Measurements from ENCODE around the gene SNAPIN. TPM values are rescaled to one million over a fixed set of nuclear protein-coding genes. Genes with fewer than 3 reads are reported as not detected.

SNAPIN gene
- total and polyA plus RNA-seq, 3 donors from 2014 or later: 48.9 to 61.7 (median 57.4) TPM

DNA sequence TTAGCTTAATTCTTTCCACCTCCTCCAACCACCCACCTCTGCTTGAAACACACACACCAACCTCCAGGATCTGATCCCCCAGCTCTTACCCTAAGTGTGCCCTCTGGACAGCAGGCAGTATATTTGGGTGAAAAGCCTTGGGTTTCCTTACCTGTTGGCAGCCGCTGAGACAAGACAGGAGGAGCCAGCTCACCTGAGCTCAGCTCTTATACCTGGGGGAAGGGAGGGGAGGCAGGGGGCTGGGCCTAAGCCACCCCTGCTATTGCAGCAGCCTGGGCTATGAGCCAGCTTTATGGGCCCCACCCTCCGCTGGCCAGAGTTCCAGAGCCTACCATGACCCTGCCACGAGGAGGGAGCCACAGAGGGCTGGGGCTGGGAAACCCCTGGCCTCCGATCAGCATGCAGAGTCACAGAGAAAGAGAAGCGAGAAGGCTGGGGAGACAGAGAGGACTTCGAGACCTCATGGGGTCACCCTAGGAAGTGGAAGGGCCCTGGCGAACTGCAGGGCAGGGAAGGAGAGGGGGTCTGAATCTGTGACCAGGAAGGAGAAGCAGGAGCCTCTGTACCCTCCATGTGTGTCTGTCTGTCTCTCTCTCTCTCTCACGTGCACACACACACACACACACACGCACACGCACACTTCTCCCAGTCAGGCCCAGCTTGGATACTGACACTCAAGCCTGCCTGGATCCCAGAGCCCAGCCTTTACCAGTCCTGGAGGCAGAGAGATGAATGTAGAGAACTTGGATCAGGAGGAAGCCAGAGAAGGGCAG is 42.2 kb upstream of the SNAPIN start, which contains the start of gene S100A14:
Gene S100A14 (minus strand): TSS at position 182 of the 773 bp plus-strand sequence. CDS start 467 bp downstream, outside the sequence.
- H3K4me1 ChIP-seq: peaks cover 8% of the 10 kb centered on the region
- H3K27ac ChIP-seq: no peak within 1 kb of the TSS
- intact Hi-C loops (cut with DNase I; ENCODE audit: low total_unique reads): no loop called here
- DNase-seq: no peak
- 77 to 92% methylated on average over 8 to 10 of the region's 10 CpGs for WGBS, 2 donors
- H3K27me3 ChIP-seq: no peaks in the 10 kb centered on the region
- TF ChIP-seq POLR2A (IDR thresholded peaks at IDR 0.05): no peak
- TF ChIP-seq, protein P1, sequence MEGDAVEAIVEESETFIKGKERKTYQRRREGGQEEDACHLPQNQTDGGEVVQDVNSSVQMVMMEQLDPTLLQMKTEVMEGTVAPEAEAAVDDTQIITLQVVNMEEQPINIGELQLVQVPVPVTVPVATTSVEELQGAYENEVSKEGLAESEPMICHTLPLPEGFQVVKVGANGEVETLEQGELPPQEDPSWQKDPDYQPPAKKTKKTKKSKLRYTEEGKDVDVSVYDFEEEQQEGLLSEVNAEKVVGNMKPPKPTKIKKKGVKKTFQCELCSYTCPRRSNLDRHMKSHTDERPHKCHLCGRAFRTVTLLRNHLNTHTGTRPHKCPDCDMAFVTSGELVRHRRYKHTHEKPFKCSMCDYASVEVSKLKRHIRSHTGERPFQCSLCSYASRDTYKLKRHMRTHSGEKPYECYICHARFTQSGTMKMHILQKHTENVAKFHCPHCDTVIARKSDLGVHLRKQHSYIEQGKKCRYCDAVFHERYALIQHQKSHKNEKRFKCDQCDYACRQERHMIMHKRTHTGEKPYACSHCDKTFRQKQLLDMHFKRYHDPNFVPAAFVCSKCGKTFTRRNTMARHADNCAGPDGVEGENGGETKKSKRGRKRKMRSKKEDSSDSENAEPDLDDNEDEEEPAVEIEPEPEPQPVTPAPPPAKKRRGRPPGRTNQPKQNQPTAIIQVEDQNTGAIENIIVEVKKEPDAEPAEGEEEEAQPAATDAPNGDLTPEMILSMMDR (IDR thresholded peaks at IDR 0.05): no peak
- no peaks in the 10 kb centered on the region for H3K36me3 ChIP-seq (ENCODE audit: low read depth, missing control alignments)
- no peaks in the 10 kb centered on the region for H3K9me3 ChIP-seq
- H3K4me3 ChIP-seq: no peak within 1 kb of the TSS

DNA sequence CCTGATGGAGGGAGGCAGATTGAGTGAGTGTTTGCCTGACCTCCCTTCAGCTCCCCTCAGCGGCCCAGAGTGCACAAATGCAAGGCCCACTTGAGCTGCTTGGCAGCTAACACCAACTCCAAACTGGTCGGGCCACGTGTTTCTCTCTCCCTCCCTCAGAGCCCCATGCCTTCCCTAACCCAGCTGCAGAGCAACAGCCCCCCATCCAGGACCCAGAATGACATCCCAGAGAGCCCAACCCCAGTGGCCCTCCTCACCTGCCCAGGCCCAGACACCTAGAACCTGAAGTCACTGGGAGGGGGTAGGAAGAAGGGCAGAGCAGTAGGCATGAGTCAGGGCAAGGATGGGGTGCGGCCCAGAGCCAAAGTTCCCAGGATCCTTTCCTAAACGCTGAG is 41.6 kb upstream of the SNAPIN start:
- Histone ChIP-seq H3K36me3 (ENCODE audit: low read depth, missing control alignments) (no peaks in the 10 kb centered on the region), H3K4me1 (peaks cover 6% of the 10 kb centered on the region), H3K9me3 (no peaks in the 10 kb centered on the region), H3K27me3 (no peaks in the 10 kb centered on the region), H3K4me3 (no peak overlapping the region), H3K27ac (no peak overlapping the region)
- no peak for DNase-seq
- TF ChIP-seq POLR2A (IDR thresholded peaks at IDR 0.05): no peak
- TF ChIP-seq, protein P1 (IDR thresholded peaks at IDR 0.05): no peak
- intact Hi-C loops (cut with DNase I; ENCODE audit: low total_unique reads): no loop called here
- WGBS, 2 donors: 76 to 87% methylated on average over 5 of the region's 5 CpGs

DNA sequence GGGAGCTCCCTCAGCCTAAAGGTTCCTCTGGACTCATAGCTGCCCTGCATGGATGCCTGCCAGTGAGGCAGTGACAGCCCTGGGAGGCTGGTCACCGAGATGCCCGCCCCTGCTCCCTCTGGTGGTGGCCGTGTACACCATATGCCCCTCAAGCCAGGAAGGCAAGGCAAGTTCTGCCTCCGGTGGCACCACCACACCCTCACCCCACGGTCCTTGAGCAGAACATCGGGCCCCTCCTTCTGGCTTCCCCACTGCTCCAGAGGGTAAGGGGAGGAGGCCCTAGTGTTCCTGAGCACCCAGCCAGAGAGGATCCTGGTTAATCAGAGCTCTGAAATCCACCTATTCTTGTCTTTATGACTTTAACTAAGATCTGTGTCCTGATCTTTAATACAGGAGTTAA is 40.8 kb upstream of the SNAPIN start:
- H3K4me1 ChIP-seq: peaks cover 6% of the 10 kb centered on the region
- 50 to 90% methylated on average over 2 to 6 of the region's 6 CpGs for WGBS, 2 donors
- intact Hi-C loops (cut with DNase I; ENCODE audit: low total_unique reads): no loop called here
- H3K9me3 ChIP-seq: no peaks in the 10 kb centered on the region
- DNase-seq: no peak
- TF ChIP-seq, protein P1 (IDR thresholded peaks at IDR 0.05): peak in 1 of 3 experiments; percentile 49
- TF ChIP-seq POLR2A (IDR thresholded peaks at IDR 0.05): no peak
- no peaks in the 10 kb centered on the region for H3K27me3 ChIP-seq
- H3K27ac ChIP-seq: no peak overlapping the region
- H3K4me3 ChIP-seq: no peak overlapping the region
- no peaks in the 10 kb centered on the region for H3K36me3 ChIP-seq (ENCODE audit: low read depth, missing control alignments)

DNA sequence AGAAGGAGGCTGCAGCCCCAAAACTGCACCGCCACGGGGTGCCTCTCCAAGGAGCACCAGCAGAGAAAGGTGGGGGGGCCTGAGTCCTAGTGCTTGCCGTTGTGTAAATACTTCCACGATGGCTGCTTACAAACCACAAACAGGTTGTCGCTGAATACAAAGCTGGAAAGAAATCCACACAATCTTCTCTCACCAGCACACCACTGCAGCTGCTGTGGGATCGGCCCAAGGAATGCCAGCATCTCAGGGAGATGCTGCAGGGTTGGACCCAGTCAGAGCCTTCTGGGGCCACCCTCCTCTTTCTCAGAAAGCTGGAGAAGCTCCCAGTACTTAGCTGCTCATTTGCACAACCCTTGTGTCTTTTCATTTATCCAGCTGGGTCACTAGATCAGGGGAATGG is 39.3 kb upstream of the SNAPIN start:
- H3K4me3 ChIP-seq: no peak overlapping the region
- TF ChIP-seq, protein P1 (IDR thresholded peaks at IDR 0.05): no peak
- no peak for TF ChIP-seq POLR2A (IDR thresholded peaks at IDR 0.05)
- no peak overlapping the region for H3K27ac ChIP-seq
- H3K9me3 ChIP-seq: no peaks in the 10 kb centered on the region
- H3K27me3 ChIP-seq: no peaks in the 10 kb centered on the region
- no peaks in the 10 kb centered on the region for H3K36me3 ChIP-seq (ENCODE audit: low read depth, missing control alignments)
- DNase-seq: no peak
- no peaks in the 10 kb centered on the region for H3K4me1 ChIP-seq
- intact Hi-C loops (cut with DNase I; ENCODE audit: low total_unique reads): no loop called here
- 92 to 96% methylated on average over 4 to 6 of the region's 6 CpGs for WGBS, 2 donors

DNA sequence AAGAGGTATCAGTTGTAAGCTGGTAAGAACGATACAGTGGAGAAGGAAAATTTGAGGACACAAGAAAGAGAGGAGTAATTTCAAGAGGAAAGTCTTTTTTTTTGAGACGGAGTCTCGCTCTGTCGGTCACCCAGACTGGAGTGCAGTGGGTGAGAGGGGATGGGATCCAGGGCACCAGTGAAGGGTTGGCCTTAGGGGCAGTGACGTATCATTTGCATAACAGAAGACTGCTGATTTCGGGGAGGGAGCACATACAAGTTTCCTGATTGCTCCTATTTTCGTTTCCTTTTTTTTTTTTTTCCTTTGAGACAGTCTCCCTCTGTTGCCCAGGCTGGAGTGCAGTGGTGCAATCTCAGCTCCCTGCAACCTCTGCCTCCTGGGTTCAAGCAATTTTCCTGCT is 35.4 kb upstream of the SNAPIN start:
- Histone ChIP-seq H3K27me3 (no peaks in the 10 kb centered on the region), H3K4me1 (peaks cover 21% of the 10 kb centered on the region), H3K36me3 (ENCODE audit: low read depth, missing control alignments) (no peaks in the 10 kb centered on the region), H3K27ac (no peak overlapping the region), H3K9me3 (no peaks in the 10 kb centered on the region), H3K4me3 (no peak overlapping the region)
- intact Hi-C loops (cut with DNase I; ENCODE audit: low total_unique reads): no loop called here
- DNase-seq: no peak
- no peak for TF ChIP-seq POLR2A (IDR thresholded peaks at IDR 0.05)
- TF ChIP-seq, protein P1 (IDR thresholded peaks at IDR 0.05): no peak
- WGBS, 2 donors: 74 to 86% methylated on average over 7 of the region's 7 CpGs
